Measurements from ENCODE around the gene C5orf22. TPM values are rescaled to one million over a fixed set of nuclear protein-coding genes. Genes with fewer than 3 reads are reported as not detected.

The C5orf22 gene
- total and polyA plus RNA-seq, 2 of the 13 experiments (the other 11 are each of a cell fraction or from before 2014, with no cell fraction given), result 14.0 to 21.5 TPM

DNA sequence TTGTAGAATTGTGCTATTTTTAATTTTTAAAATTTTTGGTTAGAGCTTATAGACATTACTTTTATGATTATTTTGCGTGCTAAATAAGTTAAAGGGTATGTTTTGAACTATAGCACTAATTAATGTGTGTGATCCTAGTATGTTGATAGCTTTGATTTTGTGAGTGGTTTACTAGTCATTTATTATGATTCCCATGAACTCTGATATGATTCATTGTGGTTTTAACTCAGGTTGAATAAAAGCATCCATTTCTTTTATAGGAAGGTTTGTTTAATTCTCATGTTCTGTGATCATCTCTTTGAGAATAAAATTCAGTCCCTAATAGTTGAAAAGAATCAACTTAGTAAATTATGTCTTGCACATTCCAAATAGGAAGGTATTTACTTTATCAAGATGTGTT, 22.5 kb downstream of the C5orf22 start (continued):
- TF ChIP-seq, protein P1, sequence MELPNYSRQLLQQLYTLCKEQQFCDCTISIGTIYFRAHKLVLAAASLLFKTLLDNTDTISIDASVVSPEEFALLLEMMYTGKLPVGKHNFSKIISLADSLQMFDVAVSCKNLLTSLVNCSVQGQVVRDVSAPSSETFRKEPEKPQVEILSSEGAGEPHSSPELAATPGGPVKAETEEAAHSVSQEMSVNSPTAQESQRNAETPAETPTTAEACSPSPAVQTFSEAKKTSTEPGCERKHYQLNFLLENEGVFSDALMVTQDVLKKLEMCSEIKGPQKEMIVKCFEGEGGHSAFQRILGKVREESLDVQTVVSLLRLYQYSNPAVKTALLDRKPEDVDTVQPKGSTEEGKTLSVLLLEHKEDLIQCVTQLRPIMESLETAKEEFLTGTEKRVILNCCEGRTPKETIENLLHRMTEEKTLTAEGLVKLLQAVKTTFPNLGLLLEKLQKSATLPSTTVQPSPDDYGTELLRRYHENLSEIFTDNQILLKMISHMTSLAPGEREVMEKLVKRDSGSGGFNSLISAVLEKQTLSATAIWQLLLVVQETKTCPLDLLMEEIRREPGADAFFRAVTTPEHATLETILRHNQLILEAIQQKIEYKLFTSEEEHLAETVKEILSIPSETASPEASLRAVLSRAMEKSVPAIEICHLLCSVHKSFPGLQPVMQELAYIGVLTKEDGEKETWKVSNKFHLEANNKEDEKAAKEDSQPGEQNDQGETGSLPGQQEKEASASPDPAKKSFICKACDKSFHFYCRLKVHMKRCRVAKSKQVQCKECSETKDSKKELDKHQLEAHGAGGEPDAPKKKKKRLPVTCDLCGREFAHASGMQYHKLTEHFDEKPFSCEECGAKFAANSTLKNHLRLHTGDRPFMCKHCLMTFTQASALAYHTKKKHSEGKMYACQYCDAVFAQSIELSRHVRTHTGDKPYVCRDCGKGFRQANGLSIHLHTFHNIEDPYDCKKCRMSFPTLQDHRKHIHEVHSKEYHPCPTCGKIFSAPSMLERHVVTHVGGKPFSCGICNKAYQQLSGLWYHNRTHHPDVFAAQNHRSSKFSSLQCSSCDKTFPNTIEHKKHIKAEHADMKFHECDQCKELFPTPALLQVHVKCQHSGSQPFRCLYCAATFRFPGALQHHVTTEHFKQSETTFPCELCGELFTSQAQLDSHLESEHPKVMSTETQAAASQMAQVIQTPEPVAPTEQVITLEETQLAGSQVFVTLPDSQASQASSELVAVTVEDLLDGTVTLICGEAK (IDR thresholded peaks at IDR 0.05), result no peak
- TF ChIP-seq, protein P1 (CRISPR knock-in tag; IDR thresholded peaks at IDR 0.05), result no peak
- TF ChIP-seq SAP130 (CRISPR knock-in tag; IDR thresholded peaks at IDR 0.05; ENCODE audit: low read depth) (no peak), ZNF567 (CRISPR knock-in tag; IDR thresholded peaks at IDR 0.05; ENCODE audit: borderline replicate concordance) (no peak), ZNF841 (CRISPR knock-in tag; IDR thresholded peaks at IDR 0.05; ENCODE audit: borderline replicate concordance) (no peak)
